B cell (primary cell): ENCODE data around the gene DYRK1A. TPM values are rescaled to one million over a fixed set of nuclear protein-coding genes. Genes with fewer than 3 reads are reported as not detected.

Source experiments
- ATAC-seq: fragments of 200-7000 bp; cut with Tn5 transposase; one replicate; pipeline ENCODE4 v1.10.0; 2021; ENCODE audit warnings: low read depth, mild to moderate bottlenecking, moderate number of reproducible peaks, moderate library complexity
- CTCF ChIA-PET: fragments of 350-600 bp; sonication (Branson Sonifier 250); formaldehyde crosslinking; loops from one replicate; lab custom pipeline; 2021; ENCODE audit warnings: antibody characterized with exemption, inconsistent platforms; lab: Charles Lee
- POLR2A ChIA-PET: fragments of 350-600 bp; sonication (Branson Sonifier 250); formaldehyde crosslinking; loops from one replicate; lab custom pipeline; 2021; ENCODE audit warnings: antibody characterized with exemption; lab: Charles Lee
- DNase-seq: peaks from one replicate; pipeline ENCODE4 v3.0.0; 2013
- H2AFZ ChIP-seq: 2 replicates; pipeline ENCODE4 v1.6.1; 2012; ENCODE audit warnings: mild to moderate bottlenecking, low read depth, low read length; ENCODE audit not compliant: insufficient read depth, poor library complexity, severe bottlenecking
- H3K27ac ChIP-seq, 2 donors: 1 replicate in 1 of 2; 2 replicates in 1 of 2; pipeline ENCODE4 v1.5.1; 2012 to 2013; ENCODE audit warnings: low read length in 2 of 2, mild to moderate bottlenecking in 2 of 2, moderate library complexity in 1 of 2
- H3K27me3 ChIP-seq, 4 experiments: fragments of 200-600 bp in 1 of 4; sonication (generic) in 1 of 4; replicated peaks in 1 of 4; 1 replicate in 2 of 4; 2 replicates in 2 of 4; pipeline versions ENCODE4 v1.6.1 to v1.7.0; 2013 to 2016; ENCODE audit warnings: low read length in 3 of 4, mild to moderate bottlenecking in 2 of 4, mixed read lengths in 1 of 4, moderate library complexity in 1 of 4; ENCODE audit not compliant: insufficient read depth in 4 of 4, control insufficient read depth in 3 of 4; ENCODE audit errors: control extremely low read depth in 1 of 4
- H3K36me3 ChIP-seq, 2 experiments: replicated peaks in 1 of 2; 1 replicate in 1 of 2; 2 replicates in 1 of 2; pipeline versions ENCODE4 v1.6.1 to v1.7.1; 2013; ENCODE audit warnings: low read length in 1 of 2; ENCODE audit not compliant: insufficient read depth in 2 of 2, control insufficient read depth in 1 of 2; ENCODE audit errors: control extremely low read depth in 1 of 2, extremely low read depth in 1 of 2
- H3K4me1 ChIP-seq, 2 donors: fragments of 200-600 bp in 1 of 2; sonication (generic) in 1 of 2; 1 replicate in 1 of 2; 2 replicates in 1 of 2; pipeline versions ENCODE4 v1.5.1 to v1.6.1; 2013 to 2017; ENCODE audit warnings: low read length in 2 of 2; ENCODE audit not compliant: control insufficient read depth in 2 of 2, insufficient read depth in 2 of 2
- H3K4me2 ChIP-seq: replicated peaks from 2 replicates; pipeline ENCODE3; 2012; ENCODE audit warnings: mild to moderate bottlenecking, low read depth, low read length; ENCODE audit not compliant: poor library complexity, severe bottlenecking
- H3K4me3 ChIP-seq, 5 experiments: fragments of 200-600 bp in 1 of 5; sonication (generic) in 1 of 5; 1 replicate in 3 of 5; 2 replicates in 2 of 5; pipeline versions ENCODE4 v1.5.1 to v1.7.0; 2011 to 2016; ENCODE audit warnings: low read length in 4 of 5, mild to moderate bottlenecking in 4 of 5, low read depth in 2 of 5, control low read depth in 1 of 5, moderate library complexity in 1 of 5; ENCODE audit not compliant: insufficient read depth in 1 of 5; ENCODE audit errors: control extremely low read depth in 1 of 5, extremely low read depth in 1 of 5
- H3K79me2 ChIP-seq: fragments of 200-600 bp; sonication (generic); one replicate; pipeline ENCODE4 v1.6.0; 2016; ENCODE audit warnings: low read length; ENCODE audit not compliant: control insufficient read depth, insufficient read depth
- H3K9ac ChIP-seq: fragments of 200-600 bp; sonication (generic); 2 replicates; pipeline ENCODE4 v1.6.1; 2017; ENCODE audit warnings: mild to moderate bottlenecking, low read length, moderate library complexity
- H3K9me3 ChIP-seq, 3 donors: one replicate each; pipeline versions ENCODE4 v1.6.1 to v1.7.1; 2013; ENCODE audit warnings: low read length in 2 of 3; ENCODE audit not compliant: control insufficient read depth in 2 of 3, insufficient read depth in 1 of 3; ENCODE audit errors: control extremely low read depth in 1 of 3
- H4K20me1 ChIP-seq: 2 replicates; pipeline ENCODE4 v1.6.0; 2012; ENCODE audit warnings: mild to moderate bottlenecking, low read length; ENCODE audit not compliant: insufficient read depth, control insufficient read depth, poor library complexity, severe bottlenecking
- H3K27ac Mint-ChIP-seq: one replicate; pipeline ENCODE4 v1.8.0; 2021; ENCODE audit warnings: mixed read lengths
- H3K27me3 Mint-ChIP-seq: one replicate; pipeline ENCODE4 v1.8.0; 2021; ENCODE audit warnings: mixed read lengths
- H3K4me1 Mint-ChIP-seq: one replicate; pipeline ENCODE4 v1.8.0; 2021; ENCODE audit warnings: mixed read lengths
- H3K4me3 Mint-ChIP-seq: one replicate; pipeline ENCODE4 v1.8.0; 2021; ENCODE audit warnings: mixed read lengths
- H3K9me3 Mint-ChIP-seq: one replicate; pipeline ENCODE4 v1.8.0; 2022; ENCODE audit warnings: mixed read lengths; ENCODE audit not compliant: insufficient read depth
- EZH2 ChIP-seq: IDR thresholded peaks from 2 replicates; pipeline ENCODE4 v1.6.1; 2012; ENCODE audit warnings: borderline replicate concordance, low read depth, mild to moderate bottlenecking, moderate library complexity, low read length; ENCODE audit not compliant: insufficient read depth, poor library complexity, severe bottlenecking
- WGBS: methylation state at CpG from one replicate; pipeline ENCODE4 v1.1.5; 2013; ENCODE audit warnings: missing lambda C conversion rate; ENCODE audit not compliant: insufficient coverage; 5-methylcytosine and 5-hydroxymethylcytosine counted together
- intact Hi-C: fragments of 100-400 bp; cut with micrococcal nuclease; formaldehyde crosslinking; loops from one replicate; pipeline ENCODE4 v1.10.0; 2022
- polyA plus RNA-seq: library from polyadenylated mRNA; depleted of rRNA; stranded (reverse); fragments of >200 nt; gene quantifications from 2 replicates; pipeline ENCODE4 v1.2.3, GENCODE V29; 2012
- total RNA-seq, 2 donors: library from RNA; stranded (reverse); fragments of 120-200 nt in 1 of 2; gene quantifications; 1 replicate in 1 of 2; 2 replicates in 1 of 2; pipeline versions ENCODE4 v1.2.3 to v1.2.4, GENCODE V29; 2013 to 2022
- TF ChIP-seq, protein P1 (sequence below): fragments of 200-600 bp; IDR thresholded peaks from one replicate; pipeline ENCODE4 v1.8.0; 2022; ENCODE audit warnings: antibody characterized with exemption, mild to moderate bottlenecking

Gene DYRK1A
- total and polyA plus RNA-seq, 2 donors (not counting 1 experiment from before 2014, with no cell fraction given), result 46.6 to 147 TPM

GRCh38 chr21:37534431-37534830, 167.9 kb downstream of the DYRK1A start:
- H3K79me2 ChIP-seq, result no peaks in the 10 kb centered on the region
- intact Hi-C loops, result no loop called here
- H3K9me3 ChIP-seq, result peaks cover 0 to 28% (median 3%) of the 10 kb centered on the region in 3 donors

GRCh38 chr21:37535130-37535529, 168.6 kb downstream of the DYRK1A start:
- no peak for ATAC-seq
- 89% methylated on average over 1 of the region's 3 CpGs for WGBS

More at GRCh38 chr21:37534431-37534830, 167.9 kb downstream of the DYRK1A start:
- H3K4me2 ChIP-seq, result no peak overlapping the region
- H3K4me1 ChIP-seq, result no peaks in the 10 kb centered on the region
- ChIA-PET POLR2A (no interaction called here), CTCF (no interaction called here)
- H3K4me3 ChIP-seq, result no peak overlapping the region
- H3K36me3 ChIP-seq, result no peaks in the 10 kb centered on the region
- H3K27me3 ChIP-seq, result peaks cover 0 to 46% (median 15%) of the 10 kb centered on the region in 4 experiments
- peaks cover 5% of the 10 kb centered on the region for H3K9me3 Mint-ChIP-seq
- no peaks in the 10 kb centered on the region for H3K4me1 Mint-ChIP-seq
- H3K4me3 Mint-ChIP-seq, result no peak overlapping the region
- ATAC-seq, result no peak
- H3K9ac ChIP-seq, result no peak overlapping the region
- no peaks in the 10 kb centered on the region for H4K20me1 ChIP-seq
- peaks cover 49% of the 10 kb centered on the region for H3K27me3 Mint-ChIP-seq
- no peak overlapping the region for H3K27ac ChIP-seq
- no peak overlapping the region for H3K27ac Mint-ChIP-seq
- DNase-seq, result no peak
- no peak overlapping the region for H2AFZ ChIP-seq
- TF ChIP-seq, protein P1, sequence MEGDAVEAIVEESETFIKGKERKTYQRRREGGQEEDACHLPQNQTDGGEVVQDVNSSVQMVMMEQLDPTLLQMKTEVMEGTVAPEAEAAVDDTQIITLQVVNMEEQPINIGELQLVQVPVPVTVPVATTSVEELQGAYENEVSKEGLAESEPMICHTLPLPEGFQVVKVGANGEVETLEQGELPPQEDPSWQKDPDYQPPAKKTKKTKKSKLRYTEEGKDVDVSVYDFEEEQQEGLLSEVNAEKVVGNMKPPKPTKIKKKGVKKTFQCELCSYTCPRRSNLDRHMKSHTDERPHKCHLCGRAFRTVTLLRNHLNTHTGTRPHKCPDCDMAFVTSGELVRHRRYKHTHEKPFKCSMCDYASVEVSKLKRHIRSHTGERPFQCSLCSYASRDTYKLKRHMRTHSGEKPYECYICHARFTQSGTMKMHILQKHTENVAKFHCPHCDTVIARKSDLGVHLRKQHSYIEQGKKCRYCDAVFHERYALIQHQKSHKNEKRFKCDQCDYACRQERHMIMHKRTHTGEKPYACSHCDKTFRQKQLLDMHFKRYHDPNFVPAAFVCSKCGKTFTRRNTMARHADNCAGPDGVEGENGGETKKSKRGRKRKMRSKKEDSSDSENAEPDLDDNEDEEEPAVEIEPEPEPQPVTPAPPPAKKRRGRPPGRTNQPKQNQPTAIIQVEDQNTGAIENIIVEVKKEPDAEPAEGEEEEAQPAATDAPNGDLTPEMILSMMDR, result no peak
- TF ChIP-seq EZH2, result no peak
- WGBS, result 85% methylated on average over 3 of the region's 3 CpGs

More at GRCh38 chr21:37535130-37535529, 168.6 kb downstream of the DYRK1A start:
- H3K4me2 ChIP-seq, result no peak overlapping the region
- no peak for DNase-seq
- TF ChIP-seq, protein P1, result no peak
- TF ChIP-seq EZH2, result no peak
- no peaks in the 10 kb centered on the region for H3K79me2 ChIP-seq
- peaks cover 49% of the 10 kb centered on the region for H3K27me3 Mint-ChIP-seq
- H3K4me3 ChIP-seq, result no peak overlapping the region
- H3K9ac ChIP-seq, result no peak overlapping the region
- POLR2A ChIA-PET, result no interaction called here
- peaks cover 5% of the 10 kb centered on the region for H3K9me3 Mint-ChIP-seq
- H2AFZ ChIP-seq, result no peak overlapping the region
- CTCF ChIA-PET, result interaction anchor here (0.6 kb wide), 1 partner anchor 17 kb away, joined by 3 read pairs; no protein-coding TSS in a partner anchor
- H3K27ac Mint-ChIP-seq, result no peak overlapping the region
- intact Hi-C loops, result no loop called here
- no peak overlapping the region for H3K27ac ChIP-seq
- H3K4me3 Mint-ChIP-seq, result no peak overlapping the region
- no peaks in the 10 kb centered on the region for H4K20me1 ChIP-seq
- H3K27me3 ChIP-seq, result peaks cover 0 to 46% (median 15%) of the 10 kb centered on the region in 4 experiments
- peaks cover 0 to 28% (median 3%) of the 10 kb centered on the region in 3 donors for H3K9me3 ChIP-seq
- H3K4me1 ChIP-seq, result no peaks in the 10 kb centered on the region
- no peaks in the 10 kb centered on the region for H3K36me3 ChIP-seq
- no peaks in the 10 kb centered on the region for H3K4me1 Mint-ChIP-seq
